ENCODE results near the gene ARHGAP44.
A peak's percentile ranks its signal among the peaks of the same experiment; 100 is the strongest.

ARHGAP44 gene

DNA sequence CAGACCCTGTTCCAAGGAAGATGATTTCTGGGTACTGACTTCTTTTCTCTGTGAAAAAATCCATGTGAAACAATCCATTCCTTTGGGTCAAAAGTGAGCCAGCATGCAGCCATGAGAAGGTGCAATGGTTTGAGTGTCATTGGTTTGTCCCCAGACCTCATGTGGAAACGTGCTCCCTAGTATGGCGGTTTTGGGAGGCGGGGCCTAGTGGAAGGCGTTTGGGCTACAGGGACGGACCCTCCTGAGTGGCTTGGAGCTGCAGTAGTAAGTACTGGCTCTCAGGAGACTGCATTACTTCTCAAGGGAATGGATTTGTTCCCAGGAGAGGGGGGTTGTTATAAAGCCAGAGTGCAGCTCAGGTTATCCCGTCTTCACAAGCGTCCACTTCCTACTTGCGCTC lies 209.2 kb downstream of the ARHGAP44 start:
- no peak for DNase-seq

DNA sequence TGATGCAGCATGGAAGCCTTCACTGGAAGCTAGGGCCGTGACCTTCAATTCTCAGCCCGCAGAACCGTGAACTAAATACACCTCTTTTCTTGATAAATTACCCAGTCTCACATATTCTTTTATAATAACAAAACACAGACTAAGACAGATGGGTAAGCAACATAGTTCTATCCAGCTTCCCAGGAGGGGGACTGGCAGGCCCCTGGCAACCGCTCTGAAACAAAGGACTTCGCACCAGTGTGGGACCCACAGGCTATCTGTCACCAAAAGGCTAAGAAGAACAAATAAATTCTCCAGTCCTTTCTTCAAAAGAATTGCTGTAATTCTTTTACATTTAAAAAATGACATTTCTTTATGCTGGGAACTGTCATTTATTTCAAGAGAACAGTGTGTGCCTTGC lies 209.6 kb downstream of the ARHGAP44 start:
- DNase-seq, result no peak

GRCh38 chr17:13000561-13000960 lies 211.3 kb downstream of the ARHGAP44 start:
- DNase-seq, result no peak

- peak; percentile 36 for DNase-seq
Measured at GRCh38 chr17:13001991-13002615, 212.8 kb downstream of the ARHGAP44 start.

- DNase-seq, result peak; percentile 46
Measured at GRCh38 chr17:13002761-13003453, 213.6 kb downstream of the ARHGAP44 start.

- no peak for DNase-seq
Measured at GRCh38 chr17:13003454-13003851, 214.2 kb downstream of the ARHGAP44 start.

DNA sequence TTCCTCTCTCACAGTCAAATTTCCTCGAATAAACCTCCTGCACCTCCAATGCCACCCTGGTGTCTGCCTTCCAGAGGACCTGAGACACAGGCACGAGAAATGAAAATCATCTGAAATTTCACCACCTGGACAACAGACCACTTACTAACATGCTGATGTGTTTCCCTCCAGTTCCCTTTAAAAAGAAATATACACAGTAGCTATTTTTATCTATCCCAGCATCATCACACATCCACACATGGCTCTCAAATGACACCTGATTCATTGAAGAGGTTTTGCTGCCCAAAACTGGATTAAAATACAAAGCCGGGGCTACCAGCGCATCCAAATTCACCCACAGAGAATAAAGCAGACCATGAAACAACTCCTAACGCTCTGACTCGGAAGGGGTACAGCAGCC lies 214.6 kb downstream of the ARHGAP44 start:
- DNase-seq, result no peak

- DNase-seq, result no peak
Measured at GRCh38 chr17:13004336-13004735, 215.0 kb downstream of the ARHGAP44 start.

- DNase-seq, result no peak
Measured at GRCh38 chr17:13005530-13005929, 216.2 kb downstream of the ARHGAP44 start.

DNA sequence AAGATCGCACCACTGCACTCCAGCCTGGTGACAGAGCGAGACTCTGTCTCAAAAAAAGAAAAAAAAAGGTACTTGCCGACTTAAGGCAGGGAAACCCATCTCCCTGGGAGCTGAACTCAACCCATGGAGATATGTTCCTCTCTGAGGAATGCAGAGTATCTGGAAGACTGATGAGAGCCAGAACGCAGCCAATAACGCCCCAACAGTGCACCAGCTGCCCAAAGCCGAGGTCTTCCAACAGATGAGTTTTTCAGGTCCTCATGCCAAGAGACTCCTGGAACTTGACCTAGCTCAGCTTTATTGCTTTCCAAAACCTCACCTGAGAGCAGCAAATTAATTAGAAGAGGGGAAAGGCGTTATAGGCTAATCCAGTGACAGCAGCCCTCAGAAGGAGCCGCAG lies 219.2 kb downstream of the ARHGAP44 start:
- DNase-seq, result no peak

GRCh38 chr17:13010959-13011358 lies 221.7 kb downstream of the ARHGAP44 start:
- no peak for DNase-seq

- DNase-seq, result no peak
Measured at GRCh38 chr17:13014801-13015200, 225.5 kb downstream of the ARHGAP44 start.

DNA sequence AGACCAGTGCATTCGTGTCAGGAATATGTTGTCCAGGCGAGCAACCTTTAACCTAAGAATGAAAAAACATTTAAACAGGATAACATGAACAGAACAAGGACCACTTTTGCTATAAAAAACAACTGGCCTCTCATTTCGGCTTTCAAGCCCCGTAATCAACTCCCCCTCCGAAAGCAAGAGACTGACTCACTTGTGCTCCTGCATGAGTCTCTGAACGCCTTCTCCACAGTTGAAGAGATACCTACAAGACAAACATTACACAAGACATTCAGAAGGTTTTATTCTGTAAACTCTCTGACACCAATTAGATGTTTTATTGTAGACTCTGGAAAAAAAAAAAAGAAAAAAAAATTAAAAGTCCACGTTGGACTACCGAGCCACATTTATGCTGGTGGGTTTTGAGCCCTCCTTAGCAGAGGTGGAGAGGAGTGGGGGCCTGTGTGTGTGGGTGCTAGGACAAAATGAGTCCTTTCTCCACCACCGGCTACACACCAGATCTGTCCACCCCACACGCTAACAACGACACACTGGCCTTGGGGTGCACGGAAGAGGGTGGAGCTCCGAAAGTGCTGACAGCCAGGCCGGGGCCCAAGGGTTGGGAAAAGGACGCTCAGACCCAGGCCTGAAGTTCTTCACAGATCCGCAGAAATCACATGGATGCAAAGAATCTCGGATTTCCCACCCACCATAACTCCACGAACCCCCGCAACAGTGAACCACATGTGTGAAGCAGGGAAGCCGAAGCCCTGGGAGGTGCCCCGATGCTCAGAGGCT lies 227.8 kb downstream of the ARHGAP44 start:
- peak; percentile 52 for DNase-seq

GRCh38 chr17:13017655-13018459 lies 228.6 kb downstream of the ARHGAP44 start, which contains the start of gene ELAC2:
Gene ELAC2, minus strand, starts transcription at chr17:13018027. Its CDS starts 80 bp downstream, at chr17:13017947.
- peak; percentile 98 for DNase-seq

- peak; percentile 34 for DNase-seq
Measured at GRCh38 chr17:13024016-13024415, 234.7 kb downstream of the ARHGAP44 start.

DNA sequence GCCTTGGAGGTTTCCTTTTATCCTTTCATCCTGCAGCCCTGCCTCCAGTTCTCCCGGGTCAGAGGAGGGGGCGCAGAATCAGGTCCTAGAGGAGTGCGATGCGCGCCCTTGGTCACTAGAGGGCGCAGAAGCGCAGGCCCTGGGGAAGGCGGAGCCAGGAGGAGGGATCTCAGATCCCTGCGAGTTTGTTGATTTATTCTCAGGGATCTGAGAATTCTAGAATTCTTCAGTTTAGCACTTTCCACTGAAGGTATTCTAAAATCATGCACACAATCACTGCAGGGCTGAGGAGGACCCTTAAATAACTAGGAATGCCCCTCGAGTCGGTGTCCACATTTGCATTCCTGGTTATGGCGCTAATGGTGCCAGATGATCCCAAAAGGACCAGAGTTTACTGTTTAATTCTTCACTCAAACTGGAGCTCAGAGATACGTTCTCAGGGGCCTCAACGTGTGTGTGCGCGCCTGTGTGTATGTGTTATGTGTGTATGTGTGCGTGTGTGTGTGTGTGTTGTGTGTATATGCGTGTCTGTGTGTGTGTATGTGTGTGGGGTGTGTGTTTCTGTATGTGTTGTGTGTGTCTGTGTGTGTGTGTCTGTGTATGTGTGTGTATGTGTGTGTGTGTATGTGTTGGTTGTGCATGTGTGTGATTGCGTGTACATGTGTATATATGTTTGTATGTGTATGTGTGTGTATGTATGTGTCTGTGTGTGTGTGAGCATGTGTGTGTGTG lies 235.4 kb downstream of the ARHGAP44 start:
- peak; percentile 65 for DNase-seq

DNA sequence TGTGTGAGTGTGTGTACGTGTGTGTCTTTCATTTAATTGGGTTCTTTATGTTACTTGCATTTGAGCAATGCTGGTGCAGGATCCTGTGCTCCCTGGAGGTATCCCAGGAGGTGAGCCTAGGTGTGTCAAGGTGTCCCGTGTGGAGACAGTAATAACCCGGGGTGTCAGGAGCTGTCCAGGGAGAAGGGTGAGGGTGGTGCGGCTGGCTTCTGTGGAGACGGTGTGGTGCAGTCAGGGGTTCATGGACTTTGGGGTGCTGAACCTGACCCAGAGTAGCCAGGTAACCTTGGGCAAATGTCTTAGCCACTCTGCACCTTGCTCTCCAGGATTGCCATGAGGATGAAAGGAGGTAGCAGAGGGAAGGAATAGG lies 235.9 kb downstream of the ARHGAP44 start:
- DNase-seq, result no peak

GRCh38 chr17:13025687-13026086 lies 236.4 kb downstream of the ARHGAP44 start:
- DNase-seq, result no peak

- no peak for DNase-seq
Measured at GRCh38 chr17:13027246-13027645, 237.9 kb downstream of the ARHGAP44 start.

GRCh38 chr17:13029340-13029739 lies 240.0 kb downstream of the ARHGAP44 start:
- DNase-seq, result no peak

GRCh38 chr17:13030056-13030455 lies 240.8 kb downstream of the ARHGAP44 start:
- DNase-seq, result no peak
